Activated CD4-positive, alpha-beta T cell treated with anti-CD3 and anti-CD28 coated beads, Interleukin-10, Interleukin-2, amounts not matched to agents 100 ng/mL and 50 ng/mL, durations not matched to agents 16 hours and 8 hours (primary cell): Measurements from ENCODE around the gene LSM4.
A peak's percentile ranks its signal among the peaks of the same experiment; 100 is the strongest.
"Not testable (repeated sequence)": the region's sequence is repeated elsewhere in the genome, so short reads cannot be mapped to it uniquely, and the experiment has no call there.

Source experiments
- DNase-seq: peaks from one replicate; pipeline ENCODE4 v3.0.0-alpha.2; 2020

LSM4 gene

DNA sequence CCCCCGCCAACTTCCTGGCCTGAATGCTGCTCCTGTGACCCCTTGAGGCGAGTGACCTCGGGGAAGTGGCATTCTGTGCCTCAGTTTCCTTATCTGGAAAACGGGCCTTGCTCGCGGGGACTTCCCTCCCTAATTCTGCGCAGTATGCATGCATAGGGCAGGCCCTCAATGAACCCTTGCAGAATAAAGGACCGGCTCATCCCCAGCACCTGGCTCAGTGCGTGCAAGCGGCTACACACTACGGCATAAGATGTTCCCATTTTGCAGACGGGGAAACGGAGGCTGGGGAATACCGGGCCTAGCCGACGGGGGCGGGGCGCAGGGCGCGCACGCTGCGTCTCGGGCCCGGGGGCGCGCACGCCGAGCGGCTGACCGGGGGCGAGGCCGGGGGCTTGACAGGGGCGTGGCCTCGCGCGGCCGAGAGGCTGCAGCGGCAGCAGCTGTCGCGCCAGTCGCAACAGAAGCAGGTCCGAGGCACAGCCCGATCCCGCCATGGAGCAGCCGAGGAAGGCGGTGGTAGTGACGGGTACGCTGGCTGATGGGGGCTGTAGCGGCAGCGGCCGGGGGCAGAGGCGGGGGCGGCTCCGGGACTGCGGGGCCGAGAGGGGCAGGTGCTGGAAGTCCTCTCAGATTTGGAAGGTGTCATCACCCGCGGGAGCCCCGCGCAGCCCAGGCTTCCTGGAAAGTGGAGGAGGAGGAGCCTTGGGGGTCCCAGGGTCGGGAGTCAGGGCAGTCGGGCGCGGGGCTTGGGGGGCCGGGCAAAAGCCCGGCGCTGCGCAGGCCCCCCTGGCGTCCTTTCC is 17.5 kb upstream of the LSM4 start, which contains the start of gene PGPEP1:
PGPEP1 (plus strand) TSS at position 409 of the 800 bp plus-strand sequence; CDS start at position 493, 84 bp downstream.
- DNase-seq, result peak; percentile 73

GRCh38 chr19:18339723-18340122 is 16.8 kb upstream of the LSM4 start:
- DNase-seq, result peak; percentile 10

- no peak for DNase-seq
Observed at GRCh38 chr19:18338541-18338940, 15.7 kb upstream of the LSM4 start.

GRCh38 chr19:18336121-18336520 is 13.2 kb upstream of the LSM4 start:
- no peak for DNase-seq

GRCh38 chr19:18333680-18334079 is 10.8 kb upstream of the LSM4 start:
- no peak for DNase-seq

- no peak for DNase-seq
Observed at GRCh38 chr19:18332917-18333530, 10.1 kb upstream of the LSM4 start.

DNA sequence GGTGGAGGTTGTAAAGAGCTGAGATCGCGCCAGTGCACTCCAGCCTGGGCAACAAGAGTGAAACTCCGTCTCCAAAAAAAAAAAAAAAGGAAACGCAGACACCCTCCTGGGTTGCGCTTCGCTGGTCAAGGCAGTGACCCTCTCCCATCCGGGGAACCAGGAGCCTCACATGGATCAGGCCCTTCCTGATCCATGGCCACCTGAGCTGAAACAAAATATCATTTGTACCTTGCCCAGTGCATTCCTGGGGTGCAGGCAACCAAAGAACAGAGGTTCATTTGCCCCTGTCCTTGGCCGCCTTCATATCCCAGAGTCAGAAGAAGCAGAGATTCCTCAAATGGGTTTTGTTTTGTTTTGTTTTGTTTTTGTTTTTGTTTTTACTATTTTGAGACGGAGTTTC is 8.0 kb upstream of the LSM4 start:
- no peak for DNase-seq

DNA sequence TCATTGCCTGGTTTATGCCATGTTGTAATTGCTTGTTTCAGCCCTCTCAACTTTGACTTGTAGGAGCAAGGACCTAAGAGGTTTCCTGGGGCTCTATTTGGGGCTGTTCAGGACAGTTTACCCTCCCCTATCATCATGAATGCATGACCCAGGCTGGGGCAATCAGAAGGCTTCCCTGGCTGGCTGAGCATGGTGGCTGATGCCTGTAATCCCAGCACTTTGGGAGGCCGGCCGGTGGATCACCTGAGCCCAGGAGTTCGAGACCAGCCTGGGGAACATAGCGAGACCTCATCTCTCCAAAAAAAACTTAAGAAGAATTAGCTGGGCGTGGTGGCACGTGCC is 6.1 kb upstream of the LSM4 start:
- no peak for DNase-seq

DNA sequence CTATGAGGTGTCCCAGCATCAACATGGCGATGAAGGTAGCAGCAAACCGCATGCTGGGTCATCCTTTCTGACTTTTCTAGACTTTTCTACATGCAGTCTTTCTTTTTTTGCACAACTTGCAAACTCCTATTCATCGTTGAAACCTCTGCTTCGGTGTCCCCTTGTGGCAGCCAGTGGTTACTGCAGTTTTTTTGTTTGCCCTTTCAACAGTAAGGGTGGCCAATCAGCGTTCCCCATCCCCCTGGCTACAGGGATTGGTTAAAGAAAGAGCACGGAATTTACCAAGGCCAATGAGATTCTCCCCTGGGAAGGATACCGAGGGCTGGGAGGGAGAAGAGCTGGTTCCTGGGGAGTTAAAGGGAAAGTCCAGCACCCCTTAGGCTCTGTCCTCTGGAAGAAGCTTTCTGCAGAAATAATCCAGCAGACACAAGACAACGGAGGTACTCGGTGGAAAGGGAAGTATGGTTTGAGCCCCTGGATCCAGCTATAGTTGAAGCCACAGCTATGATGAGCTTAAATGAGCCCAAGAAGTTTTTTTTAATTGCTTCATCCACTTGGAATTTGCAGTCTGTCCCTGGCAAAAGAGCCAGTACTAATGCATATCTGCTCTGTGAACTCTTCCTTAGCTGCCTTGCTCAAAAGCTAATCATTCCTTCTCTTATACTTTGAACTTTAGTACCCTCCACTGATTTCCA is 5.6 kb upstream of the LSM4 start:
- peak; percentile 95 for DNase-seq

- DNase-seq, result no peak
Observed at GRCh38 chr19:18326772-18327171, 3.9 kb upstream of the LSM4 start.

DNA sequence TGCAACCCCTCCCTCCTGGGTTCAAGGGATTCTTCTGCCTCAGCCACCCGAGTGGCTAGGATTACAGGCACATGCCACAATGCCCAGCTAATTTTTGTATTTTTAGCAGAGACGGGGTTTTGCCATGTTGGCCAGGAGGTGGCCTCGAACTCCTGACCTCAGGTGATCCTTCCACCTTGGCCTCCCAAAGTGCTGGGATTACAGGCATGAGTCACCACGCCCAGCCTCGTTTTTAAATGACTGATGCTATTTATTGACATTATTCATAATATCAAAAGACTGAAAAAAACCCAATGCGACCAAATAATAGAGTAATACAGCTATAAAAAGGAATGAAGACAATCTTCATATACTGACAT is 1.5 kb upstream of the LSM4 start:
- DNase-seq, result not testable (repeated sequence)

DNA sequence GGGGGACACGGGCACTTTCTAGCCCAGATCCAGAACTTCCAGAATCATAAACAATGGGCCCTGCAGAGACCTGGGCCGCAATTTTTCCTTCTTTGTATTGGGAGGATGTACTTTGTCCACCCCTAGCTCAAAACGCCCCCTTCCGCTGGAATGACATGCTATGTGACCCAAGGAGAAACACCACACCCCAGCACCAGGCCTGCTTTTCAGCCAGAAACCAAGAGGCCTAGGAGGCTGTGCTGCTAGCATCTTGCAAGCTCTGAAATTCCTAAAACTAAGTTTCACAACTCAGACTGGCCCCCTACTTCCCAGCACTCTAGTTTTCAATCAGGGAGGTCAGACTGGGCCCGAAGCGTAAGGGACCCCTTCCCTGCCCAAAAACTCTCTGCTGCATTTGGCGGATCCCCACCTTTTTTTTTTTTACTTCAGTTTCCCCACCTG is 538 bp downstream of the LSM4 start:
- peak; percentile 72 for DNase-seq

DNA sequence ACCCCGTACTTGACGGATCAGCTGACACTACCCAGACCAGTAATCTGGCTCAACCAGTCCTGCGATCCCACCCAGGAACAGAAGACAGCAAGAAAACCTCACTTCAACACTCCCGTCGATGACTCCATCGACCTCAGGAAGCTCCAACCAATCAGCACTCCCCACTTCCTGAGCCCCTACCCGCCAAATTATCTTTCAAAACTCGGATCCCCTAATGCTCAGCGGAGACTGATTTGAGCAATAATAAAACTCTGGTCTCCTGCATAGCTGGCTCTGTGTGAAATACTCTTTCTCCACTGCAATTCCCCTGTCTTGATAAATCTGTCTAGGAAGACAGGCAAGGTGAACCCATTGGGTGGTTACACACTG is 1.2 kb downstream of the LSM4 start:
- peak; percentile 77 for DNase-seq

GRCh38 chr19:18320865-18321733 is 1.8 kb downstream of the LSM4 start:
- DNase-seq, result no peak

GRCh38 chr19:18319591-18320135 is 3.2 kb downstream of the LSM4 start:
- no peak for DNase-seq

- peak; percentile 81 for DNase-seq
Observed at GRCh38 chr19:18317961-18318800, 4.7 kb downstream of the LSM4 start.

- DNase-seq, result no peak
Observed at GRCh38 chr19:18313398-18313797, 9.5 kb downstream of the LSM4 start.

DNA sequence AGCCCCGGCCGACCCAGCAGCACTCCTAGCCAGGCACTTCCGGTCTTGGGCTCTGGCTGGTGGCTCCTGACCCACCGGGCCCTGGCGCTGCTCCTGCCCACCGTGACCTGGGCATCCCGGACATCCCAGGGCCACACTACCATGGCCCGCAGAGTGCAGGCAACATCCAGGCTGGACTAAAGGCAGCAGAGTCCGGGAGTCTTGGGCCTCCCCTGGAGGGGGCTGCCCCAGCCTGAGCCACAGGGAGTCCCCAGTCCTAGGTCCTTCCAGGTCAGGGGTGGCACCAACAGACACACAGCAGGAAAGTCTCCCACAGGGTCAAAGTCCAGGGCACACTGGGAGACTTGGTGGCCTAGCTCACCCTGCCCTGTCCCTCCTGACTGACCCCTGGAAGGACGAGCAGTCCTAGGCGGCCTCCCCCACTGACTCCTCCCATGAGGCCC is 10.8 kb downstream of the LSM4 start:
- DNase-seq, result no peak

GRCh38 chr19:18311502-18312091 is 11.3 kb downstream of the LSM4 start:
- no peak for DNase-seq

DNA sequence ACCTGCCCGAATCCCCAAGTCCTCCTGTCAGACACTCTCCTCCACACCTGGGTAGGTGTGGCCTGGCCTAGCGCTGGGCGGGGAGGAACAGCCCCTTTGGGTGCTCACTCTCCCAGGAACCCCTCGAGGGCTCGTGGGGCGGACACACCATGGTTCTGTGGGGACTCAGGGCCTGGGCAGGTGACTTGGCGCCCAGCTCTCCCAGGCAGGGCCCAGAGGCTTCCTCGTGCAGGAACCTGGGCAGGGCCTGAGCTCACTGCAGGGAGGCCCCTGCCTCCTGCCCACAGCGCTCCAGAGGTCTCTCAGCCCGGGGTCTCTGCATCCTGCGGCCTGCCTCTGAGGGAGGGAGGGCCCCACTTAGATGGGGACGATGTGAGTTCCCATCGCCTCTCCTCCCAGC is 11.9 kb downstream of the LSM4 start:
- no peak for DNase-seq
